BLaER1 treated with 17β-estradiol and CSF1 and Interleukin-3, amounts not matched to agents 10 nM and 100 nM (cell line): ENCODE results near the gene PLS3.

Source experiments
- H3K27ac ChIP-seq, 11 experiments: shearing (Covaris generic); formaldehyde crosslinking; 2 replicates each; pipeline ENCODE4 v1.8.1; 2022
- H3K27me3 ChIP-seq, 11 experiments: shearing (Covaris generic); formaldehyde crosslinking; 2 replicates each; pipeline ENCODE4 v1.8.1; 2022
- H3K36me3 ChIP-seq, 11 experiments: shearing (Covaris generic); formaldehyde crosslinking; 2 replicates each; pipeline ENCODE4 v1.8.1; 2022
- H3K4me1 ChIP-seq, 10 experiments: shearing (Covaris generic); formaldehyde crosslinking; 2 replicates each; pipeline ENCODE4 v1.8.1; 2022
- H3K4me2 ChIP-seq, 11 experiments: shearing (Covaris generic); formaldehyde crosslinking; 2 replicates each; pipeline ENCODE4 v1.8.1; 2022
- H3K4me3 ChIP-seq, 10 experiments: shearing (Covaris generic); formaldehyde crosslinking; 2 replicates each; pipeline ENCODE4 v1.8.1; 2022
- H3K9ac ChIP-seq, 11 experiments: shearing (Covaris generic); formaldehyde crosslinking; 2 replicates each; pipeline ENCODE4 v1.8.1; 2022
- H3K9me3 ChIP-seq, 11 experiments: shearing (Covaris generic); formaldehyde crosslinking; replicated peaks in 1 of 11; 2 replicates each; pipeline ENCODE4 v1.8.1; 2022
- H4K20me1 ChIP-seq, 11 experiments: shearing (Covaris generic); formaldehyde crosslinking; 2 replicates each; pipeline ENCODE4 v1.8.1; 2022
- Cebpa-rat ChIP-seq, 11 experiments: shearing (Covaris generic); IDR thresholded peaks; 2 replicates each; pipeline ENCODE4 v1.8.1; 2022

The PLS3 gene

GRCh38 chrX:115598556-115598955 lies 37.6 kb downstream of the PLS3 start:
- TF ChIP-seq Cebpa-rat (IDR thresholded peaks at IDR 0.05): no peak
- Histone ChIP-seq H3K4me1 (peaks cover 11 to 29% (median 24%) of the 10 kb centered on the region in 10 experiments; a peak in 15 of 20 replicates), H3K4me2 (no peak overlapping the region), H3K27ac (no peak overlapping the region), H3K9ac (no peak overlapping the region), H3K4me3 (no peak overlapping the region), H3K36me3 (peaks cover 0 to 6% (median 0%) of the 10 kb centered on the region in 11 experiments; a peak in 3 of 22 replicates), H4K20me1 (peaks cover 0 to 56% (median 0%) of the 10 kb centered on the region in 11 experiments; a peak in 3 of 22 replicates), H3K27me3 (peaks cover 96 to 100% (median 99%) of the 10 kb centered on the region in 11 experiments), H3K9me3 (0 out of 22 replicates have a peak, but pooled peaks cover 0 to 7% (median 0%) of the 10 kb centered on the region in 11 experiments)

GRCh38 chrX:115602308-115602707 lies 41.3 kb downstream of the PLS3 start:
- H3K27ac ChIP-seq: 0 out of 22 replicates have a peak overlapping the region, but pooled peaks of 1 of the 11 experiments have one; percentile 5
- 0 out of 22 replicates have a peak, but pooled peaks cover 0 to 8% (median 0%) of the 10 kb centered on the region in 11 experiments for H3K9me3 ChIP-seq
- H3K4me1 ChIP-seq: peaks cover 7 to 12% (median 10%) of the 10 kb centered on the region in 10 experiments; a peak in 13 of 20 replicates
- H3K4me3 ChIP-seq: no peak overlapping the region
- H3K36me3 ChIP-seq: peaks cover 0 to 14% (median 0%) of the 10 kb centered on the region in 11 experiments; a peak in 7 of 22 replicates
- H3K9ac ChIP-seq: no peak overlapping the region
- H4K20me1 ChIP-seq: peaks cover 0 to 53% (median 0%) of the 10 kb centered on the region in 11 experiments; a peak in 3 of 22 replicates
- no peak for TF ChIP-seq Cebpa-rat (IDR thresholded peaks at IDR 0.05)
- 0 out of 22 replicates have a peak overlapping the region, but pooled peaks of 1 of the 11 experiments have one; percentile 1 for H3K4me2 ChIP-seq
- H3K27me3 ChIP-seq: peaks cover 98 to 100% (median 100%) of the 10 kb centered on the region in 11 experiments

- H3K4me1 ChIP-seq: peaks cover 7 to 12% (median 10%) of the 10 kb centered on the region in 10 experiments; a peak in 13 of 20 replicates
- H3K9me3 ChIP-seq: 0 out of 22 replicates have a peak, but pooled peaks cover 0 to 8% (median 0%) of the 10 kb centered on the region in 11 experiments
- no peak overlapping the region for H3K4me3 ChIP-seq
- H3K4me2 ChIP-seq: 0 out of 22 replicates have a peak overlapping the region, but pooled peaks of 1 of the 11 experiments have one; percentile 1
- H3K27me3 ChIP-seq: peaks cover 97 to 100% (median 100%) of the 10 kb centered on the region in 11 experiments
- H3K36me3 ChIP-seq: peaks cover 0 to 18% (median 0%) of the 10 kb centered on the region in 11 experiments; a peak in 7 of 22 replicates
- H3K9ac ChIP-seq: no peak overlapping the region
- H3K27ac ChIP-seq: peak overlapping the region in 1 of 11 experiments; percentile 5; a peak in 2 of 22 replicates
- H4K20me1 ChIP-seq: peaks cover 0 to 48% (median 0%) of the 10 kb centered on the region in 11 experiments; a peak in 3 of 22 replicates
- no peak for TF ChIP-seq Cebpa-rat (IDR thresholded peaks at IDR 0.05)
These were observed 41.9 kb downstream of the PLS3 start for GRCh38 chrX:115602729-115603389.

- H3K9ac ChIP-seq: no peak overlapping the region
- peaks cover 7 to 12% (median 10%) of the 10 kb centered on the region in 10 experiments; a peak in 13 of 20 replicates for H3K4me1 ChIP-seq
- H3K9me3 ChIP-seq: 0 out of 22 replicates have a peak, but pooled peaks cover 0 to 8% (median 0%) of the 10 kb centered on the region in 11 experiments
- H3K27ac ChIP-seq: no peak overlapping the region; a peak in 2 of 22 replicates
- 0 out of 22 replicates have a peak, but pooled peaks of 1 of the 11 experiments have one; percentile 25 for TF ChIP-seq Cebpa-rat (IDR thresholded peaks at IDR 0.05)
- H3K36me3 ChIP-seq: peaks cover 0 to 18% (median 0%) of the 10 kb centered on the region in 11 experiments; a peak in 7 of 22 replicates
- H4K20me1 ChIP-seq: peaks cover 0 to 49% (median 0%) of the 10 kb centered on the region in 11 experiments; a peak in 3 of 22 replicates
- H3K27me3 ChIP-seq: peaks cover 96 to 100% (median 100%) of the 10 kb centered on the region in 11 experiments
- H3K4me3 ChIP-seq: no peak overlapping the region
- no peak overlapping the region for H3K4me2 ChIP-seq
These were observed 42.6 kb downstream of the PLS3 start for GRCh38 chrX:115603534-115604074.

GRCh38 chrX:115606861-115607260 lies 45.9 kb downstream of the PLS3 start:
- no peak overlapping the region for H3K4me2 ChIP-seq
- H3K9ac ChIP-seq: no peak overlapping the region
- H3K4me1 ChIP-seq: no peaks in the 10 kb centered on the region
- peaks cover 0 to 37% (median 0%) of the 10 kb centered on the region in 11 experiments; a peak in 2 of 22 replicates for H4K20me1 ChIP-seq
- no peak overlapping the region for H3K27ac ChIP-seq
- peaks cover 0 to 34% (median 0%) of the 10 kb centered on the region in 11 experiments; a peak in 7 of 22 replicates for H3K36me3 ChIP-seq
- H3K9me3 ChIP-seq: 0 out of 22 replicates have a peak, but pooled peaks cover 0 to 8% (median 0%) of the 10 kb centered on the region in 11 experiments
- peaks cover 93 to 100% (median 99%) of the 10 kb centered on the region in 11 experiments for H3K27me3 ChIP-seq
- H3K4me3 ChIP-seq: no peak overlapping the region
- TF ChIP-seq Cebpa-rat (IDR thresholded peaks at IDR 0.05): no peak

GRCh38 chrX:115609621-115610020 lies 48.6 kb downstream of the PLS3 start:
- Histone ChIP-seq H3K4me1 (peaks cover 0 to 10% (median 5%) of the 10 kb centered on the region in 10 experiments; a peak in 11 of 20 replicates), H4K20me1 (peaks cover 0 to 40% (median 0%) of the 10 kb centered on the region in 11 experiments; a peak in 3 of 22 replicates), H3K4me3 (no peak overlapping the region), H3K9ac (no peak overlapping the region), H3K9me3 (no peaks in the 10 kb centered on the region), H3K36me3 (peaks cover 0 to 49% (median 0%) of the 10 kb centered on the region in 11 experiments; a peak in 7 of 22 replicates), H3K4me2 (no peak overlapping the region), H3K27ac (no peak overlapping the region), H3K27me3 (peaks cover 93 to 100% (median 99%) of the 10 kb centered on the region in 11 experiments)
- TF ChIP-seq Cebpa-rat (IDR thresholded peaks at IDR 0.05): no peak

GRCh38 chrX:115616943-115617563 lies 56.1 kb downstream of the PLS3 start:
- TF ChIP-seq Cebpa-rat (IDR thresholded peaks at IDR 0.05): no peak
- Histone ChIP-seq H3K27me3 (peaks cover 89 to 100% (median 100%) of the 10 kb centered on the region in 11 experiments), H3K9me3 (no peaks in the 10 kb centered on the region), H3K9ac (no peak overlapping the region), H3K4me1 (peaks cover 10 to 31% (median 14%) of the 10 kb centered on the region in 10 experiments; a peak in 13 of 20 replicates), H4K20me1 (peaks cover 0 to 39% (median 0%) of the 10 kb centered on the region in 11 experiments; a peak in 6 of 22 replicates), H3K27ac (peak overlapping the region in 1 of 11 experiments; percentile 5; a peak in 1 of 22 replicates), H3K36me3 (peaks cover 0 to 34% (median 0%) of the 10 kb centered on the region in 11 experiments; a peak in 5 of 22 replicates), H3K4me3 (no peak overlapping the region), H3K4me2 (no peak overlapping the region)

GRCh38 chrX:115622534-115622933 lies 61.6 kb downstream of the PLS3 start:
- Histone ChIP-seq H3K9me3 (no peaks in the 10 kb centered on the region), H3K9ac (no peak overlapping the region), H3K4me1 (peaks cover 0 to 13% (median 0%) of the 10 kb centered on the region in 10 experiments; a peak in 2 of 20 replicates), H3K4me2 (no peak overlapping the region), H3K36me3 (peaks cover 0 to 22% (median 4%) of the 10 kb centered on the region in 11 experiments; a peak in 6 of 22 replicates), H4K20me1 (peaks cover 0 to 25% (median 0%) of the 10 kb centered on the region in 11 experiments; a peak in 4 of 22 replicates), H3K27me3 (peaks cover 87 to 100% (median 100%) of the 10 kb centered on the region in 11 experiments), H3K4me3 (no peak overlapping the region), H3K27ac (0 out of 22 replicates have a peak overlapping the region, but pooled peaks of 1 of the 11 experiments have one; percentile 6)
- TF ChIP-seq Cebpa-rat (IDR thresholded peaks at IDR 0.05): no peak
